ENCODE results near the gene FGD4. TPM values are rescaled to one million over a fixed set of nuclear protein-coding genes. Genes with fewer than 3 reads are reported as not detected.

The FGD4 gene
- total RNA-seq, 1 experiment from 2014 or later: 4.2 TPM

DNA sequence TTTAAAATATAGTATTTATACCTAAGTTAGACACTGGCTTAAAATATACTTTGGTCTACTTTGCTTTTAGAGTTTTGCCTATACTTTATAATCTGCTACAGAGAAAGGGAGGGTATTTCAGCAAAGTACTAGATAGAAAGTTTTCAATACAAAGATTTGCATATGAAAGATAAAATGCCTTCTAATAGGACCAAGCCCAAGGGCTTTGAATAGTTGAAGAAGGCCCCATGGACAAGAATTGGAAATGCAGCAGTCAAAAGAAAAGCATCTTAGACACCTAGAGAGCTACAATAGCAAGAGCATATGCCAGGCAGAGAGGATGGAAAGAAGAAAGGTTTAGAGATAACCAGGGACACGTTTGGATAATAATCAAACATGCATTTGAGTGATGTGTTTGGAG is 196.7 kb downstream of the FGD4 start:
- no peak for DNase-seq (ENCODE audit: extremely low read depth, low read depth)

DNA sequence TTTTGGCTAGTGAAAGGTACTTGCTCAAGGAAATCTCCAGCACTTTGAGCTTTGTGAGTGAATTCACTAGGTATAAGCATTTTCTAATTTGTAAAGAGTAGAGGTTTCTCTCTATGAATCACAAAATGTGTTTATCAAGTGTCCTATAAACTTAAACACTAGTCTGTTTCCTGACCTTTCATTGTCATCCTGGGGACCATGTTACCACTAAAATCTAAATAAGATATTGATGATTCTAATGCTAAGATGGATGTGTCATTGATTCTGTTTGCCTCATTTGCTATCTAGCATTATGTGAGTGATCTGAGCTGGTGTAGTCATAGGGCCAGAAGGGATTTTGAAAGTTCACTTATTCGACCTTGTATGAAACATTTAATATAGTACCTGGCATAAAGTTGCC is 199.3 kb downstream of the FGD4 start:
- no peak for DNase-seq (ENCODE audit: extremely low read depth, low read depth)

DNA sequence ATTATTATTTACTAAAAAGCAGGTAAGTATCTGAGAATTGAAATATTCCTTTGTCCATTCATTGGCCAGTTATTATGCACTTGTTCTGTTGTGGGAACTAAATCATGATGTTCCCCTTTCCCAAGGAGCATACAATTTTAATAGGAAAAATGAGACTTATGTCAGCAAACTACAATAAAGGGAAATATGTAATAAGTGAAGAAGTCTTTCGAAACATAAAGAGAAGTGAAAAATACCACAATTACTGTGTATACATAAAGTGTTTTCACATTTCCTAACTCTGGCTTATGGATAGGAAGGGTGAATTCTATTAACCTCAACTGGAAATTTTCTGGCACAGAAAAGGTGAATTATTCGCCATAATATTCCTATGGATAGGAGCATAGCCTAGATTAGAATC is 201.3 kb downstream of the FGD4 start:
- DNase-seq (ENCODE audit: extremely low read depth, low read depth): no peak

DNA sequence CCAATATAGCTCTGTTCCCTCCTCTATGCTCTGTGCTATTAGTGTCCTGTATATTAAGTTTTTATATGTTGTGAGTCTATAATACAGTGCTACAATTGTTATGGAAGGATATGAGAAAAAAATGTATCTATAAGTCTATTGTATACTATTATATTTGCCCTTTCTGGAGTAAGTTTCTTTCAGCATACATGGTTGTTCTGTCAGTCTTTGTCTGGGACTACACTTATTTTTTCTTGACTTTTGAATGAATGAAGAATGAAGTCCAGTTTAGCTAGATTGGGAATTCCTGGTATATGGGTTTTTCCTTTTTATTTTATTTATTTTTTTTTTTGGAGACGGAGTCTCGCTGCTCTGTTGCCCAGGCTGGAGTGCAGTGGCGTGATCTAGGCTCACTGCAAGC is 203.7 kb downstream of the FGD4 start:
- DNase-seq (ENCODE audit: extremely low read depth, low read depth): no peak

DNA sequence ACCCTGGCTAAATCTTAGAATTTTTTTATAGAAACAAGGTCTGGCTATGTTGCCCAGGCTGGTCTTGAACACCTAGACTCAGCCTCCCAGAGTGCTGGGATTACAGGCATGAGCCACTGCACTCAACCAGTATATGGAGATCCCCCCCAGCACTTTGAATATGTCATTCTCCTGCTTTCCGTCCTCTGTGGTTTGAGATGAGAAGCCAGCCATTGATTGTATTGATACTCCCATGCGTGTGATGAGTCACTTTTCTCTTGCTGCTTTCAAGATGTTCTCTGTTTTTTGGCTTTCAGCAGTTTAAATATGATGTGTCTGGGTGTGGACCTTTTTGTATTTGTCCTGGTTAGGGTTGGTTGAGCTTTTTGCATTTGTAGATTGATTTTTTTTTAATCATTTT is 204.5 kb downstream of the FGD4 start:
- no peak for DNase-seq (ENCODE audit: extremely low read depth, low read depth)

DNA sequence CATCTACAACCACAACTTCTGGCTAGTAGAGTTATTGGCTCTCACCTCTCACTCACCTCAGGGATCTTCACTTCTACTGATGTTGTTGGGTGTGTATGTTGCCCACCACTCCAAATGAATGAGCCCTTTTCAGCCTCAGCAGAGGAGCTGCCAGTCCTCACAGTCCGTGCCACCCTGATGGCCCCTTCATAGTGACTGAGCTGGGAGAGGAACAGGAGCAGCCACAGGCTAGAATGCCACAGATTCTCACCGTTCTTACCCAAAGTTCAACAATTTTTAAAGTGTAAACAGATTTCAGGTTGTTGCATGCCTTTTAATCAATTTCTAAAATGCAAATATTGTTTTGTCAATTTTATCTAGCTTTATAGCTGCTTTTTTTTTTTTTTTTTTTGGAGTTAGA is 205.2 kb downstream of the FGD4 start:
- DNase-seq (ENCODE audit: extremely low read depth, low read depth): no peak

DNA sequence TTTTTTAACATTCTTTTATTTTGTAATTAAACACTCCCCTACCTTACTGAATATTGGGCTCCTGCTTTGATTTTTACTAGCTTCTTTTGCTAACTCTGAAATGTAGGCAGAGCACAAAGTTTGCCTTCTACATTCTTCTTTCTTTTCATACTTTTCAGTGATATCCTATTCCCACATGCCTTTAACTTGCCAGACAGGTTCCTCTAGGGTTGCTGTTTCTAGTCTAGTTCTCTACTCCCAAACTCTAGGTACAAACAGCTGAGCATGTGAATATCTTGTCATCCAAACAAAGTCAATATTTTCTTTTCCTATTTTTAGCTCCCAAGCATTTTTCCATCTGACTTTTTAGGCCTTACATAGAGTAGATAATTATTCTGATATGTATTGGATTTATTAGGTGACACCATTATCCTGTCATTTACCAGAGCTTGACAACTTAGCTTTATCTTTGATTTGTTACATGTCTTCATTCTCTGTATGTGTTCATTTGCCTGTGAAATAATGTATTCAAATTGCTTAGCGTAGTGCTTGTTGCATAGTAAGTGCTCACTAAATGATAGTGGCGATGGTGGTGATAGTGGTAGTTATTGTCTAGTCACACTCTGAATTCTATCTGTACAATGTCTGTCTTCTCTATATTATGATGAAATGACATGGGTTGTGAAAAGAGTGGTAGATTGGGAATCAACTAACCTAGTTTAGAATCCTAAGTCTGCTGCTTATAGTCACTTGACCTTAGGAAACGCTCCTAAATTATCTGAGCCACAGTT is 206.2 kb downstream of the FGD4 start:
- no peak for DNase-seq (ENCODE audit: extremely low read depth, low read depth)

DNA sequence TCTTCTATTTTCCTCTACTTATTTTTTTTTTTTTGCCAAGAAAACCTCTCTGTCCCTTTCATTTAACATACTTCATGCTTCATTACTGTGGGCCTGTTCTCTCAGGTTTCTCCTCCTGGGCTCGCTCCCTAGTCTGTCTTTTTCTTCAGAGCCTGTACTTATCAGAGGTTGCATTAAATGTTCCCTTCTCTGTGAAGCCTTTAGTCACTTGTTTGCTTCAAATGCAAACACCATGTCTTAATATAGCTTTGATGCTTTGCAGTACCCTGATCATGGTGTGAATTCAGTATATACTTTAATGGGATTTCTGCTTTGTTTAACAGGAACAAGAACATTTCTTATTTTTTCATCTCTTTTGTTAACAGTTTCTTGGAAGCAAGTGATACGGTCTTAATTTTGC is 207.1 kb downstream of the FGD4 start:
- no peak for DNase-seq (ENCODE audit: extremely low read depth, low read depth)

DNA sequence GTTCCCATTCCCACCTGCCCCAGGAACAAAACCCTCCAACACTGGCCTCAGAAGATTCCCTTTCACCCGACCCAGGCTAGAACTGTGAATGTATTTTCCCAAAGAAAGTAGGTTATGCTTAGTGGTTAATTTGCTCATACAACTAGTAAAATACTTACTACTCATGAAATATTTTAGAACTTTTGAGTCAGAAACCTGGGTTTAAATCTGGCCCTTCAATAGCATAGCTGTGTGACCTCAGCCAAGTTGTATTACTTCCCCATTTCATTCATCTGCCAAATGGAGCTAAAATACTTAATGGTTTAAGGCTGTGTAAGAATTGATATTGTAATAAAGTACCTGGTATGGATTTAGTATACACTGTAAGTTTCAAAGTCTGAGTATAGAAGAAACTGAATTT is 210.6 kb downstream of the FGD4 start:
- DNase-seq (ENCODE audit: extremely low read depth, low read depth): no peak

DNA sequence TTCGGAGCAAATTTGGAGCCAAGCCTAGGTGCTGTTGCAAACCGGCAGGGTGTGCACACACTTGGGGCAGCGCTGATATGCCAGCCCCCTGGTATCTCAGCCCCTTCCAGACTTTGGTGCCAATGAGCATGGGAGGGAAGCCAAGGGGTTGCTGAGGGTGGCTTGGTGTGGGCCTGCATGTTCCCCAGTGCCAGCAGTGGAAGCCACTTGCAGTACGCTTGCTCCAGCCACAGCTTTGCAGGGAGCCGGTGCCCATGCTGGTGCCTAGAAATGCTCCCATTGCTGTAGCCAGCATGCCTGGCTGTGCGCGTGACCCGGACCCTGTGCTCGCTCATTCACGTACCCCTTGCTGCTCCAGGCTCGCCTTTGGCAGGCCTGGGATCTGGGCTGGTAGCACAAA is 212.6 kb downstream of the FGD4 start:
- no peak for DNase-seq (ENCODE audit: extremely low read depth, low read depth)

DNA sequence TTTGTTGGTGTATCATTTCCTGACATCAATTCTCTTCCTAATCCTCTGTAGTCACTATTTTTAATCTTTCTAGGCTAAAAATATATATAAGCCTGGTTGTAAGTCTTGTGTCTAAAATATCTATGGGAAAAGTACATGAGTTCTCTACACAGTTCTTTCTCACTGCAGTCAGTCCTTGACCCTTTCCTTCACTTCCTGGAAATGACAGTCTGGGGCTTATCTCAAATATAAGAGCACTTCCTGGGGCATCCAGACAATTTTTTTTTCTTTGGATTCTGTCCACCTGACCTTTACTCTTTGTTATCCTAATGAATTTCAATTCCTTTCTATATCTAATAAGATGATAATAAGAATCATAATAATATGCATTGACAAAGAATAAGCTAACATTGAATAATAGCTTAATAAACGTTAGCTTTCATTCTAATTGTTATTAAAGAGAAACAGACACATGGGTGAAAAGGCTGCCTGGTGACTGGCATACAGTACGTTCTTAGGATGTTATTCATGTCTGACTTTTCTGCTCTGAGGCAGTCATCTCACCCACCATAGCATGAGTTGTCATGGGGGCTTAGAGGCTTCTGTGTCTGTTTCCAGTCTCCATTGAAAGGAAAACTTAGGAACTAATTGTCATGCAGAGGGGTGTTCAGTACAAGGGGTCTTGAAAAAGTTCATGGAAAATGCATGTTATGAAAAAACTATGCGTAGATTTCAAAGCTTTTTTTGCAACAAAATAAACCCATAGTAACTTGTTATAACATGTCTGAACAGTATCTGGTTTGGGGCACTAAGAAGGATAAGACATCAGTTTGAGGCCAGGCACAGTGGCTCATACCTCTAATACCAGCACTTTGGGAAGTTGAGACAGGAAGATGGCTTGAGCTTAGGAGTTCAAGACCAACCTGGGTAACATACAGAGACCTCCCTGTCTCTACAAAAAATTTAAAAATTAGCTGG is 213.6 kb downstream of the FGD4 start:
- DNase-seq (ENCODE audit: extremely low read depth, low read depth): no peak

DNA sequence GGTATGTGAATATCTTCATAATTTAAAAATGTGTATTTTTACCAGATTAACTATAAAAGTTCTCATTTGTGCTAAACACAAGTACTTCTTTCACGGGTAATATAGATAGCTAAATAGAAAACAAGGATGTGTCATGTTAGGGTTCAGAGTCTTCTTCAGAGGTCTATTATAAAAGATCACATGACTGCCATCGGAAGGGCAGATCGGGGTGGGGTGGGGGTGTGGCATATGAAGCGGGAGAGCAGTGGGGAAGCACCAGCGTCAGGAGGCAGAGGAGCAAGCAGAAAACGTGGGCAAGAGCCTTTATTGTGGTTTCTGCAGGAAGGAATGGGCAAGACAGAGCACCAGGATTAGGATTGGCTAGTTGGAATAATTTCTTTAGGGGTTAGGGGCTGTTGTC is 216.1 kb downstream of the FGD4 start:
- no peak for DNase-seq (ENCODE audit: extremely low read depth, low read depth)

DNA sequence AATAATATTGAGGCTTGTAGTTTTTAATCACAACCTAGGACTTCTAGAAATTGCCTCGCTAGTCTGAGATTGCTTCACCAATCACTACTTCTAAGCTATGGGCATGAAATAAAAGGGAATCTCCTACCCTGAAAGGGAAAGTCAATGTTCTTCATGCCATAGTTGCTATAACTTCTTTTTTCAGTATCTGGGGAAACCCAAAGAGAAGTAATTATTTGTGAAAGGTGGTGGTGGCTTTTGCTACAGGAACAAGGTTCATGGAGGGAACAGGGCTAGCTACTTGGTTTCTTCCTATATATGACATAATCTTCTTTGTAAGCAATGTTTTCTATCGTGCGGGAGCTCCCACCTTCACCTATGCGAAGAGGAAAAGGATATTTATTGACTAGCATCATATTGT is 218.2 kb downstream of the FGD4 start:
- DNase-seq (ENCODE audit: extremely low read depth, low read depth): no peak

DNA sequence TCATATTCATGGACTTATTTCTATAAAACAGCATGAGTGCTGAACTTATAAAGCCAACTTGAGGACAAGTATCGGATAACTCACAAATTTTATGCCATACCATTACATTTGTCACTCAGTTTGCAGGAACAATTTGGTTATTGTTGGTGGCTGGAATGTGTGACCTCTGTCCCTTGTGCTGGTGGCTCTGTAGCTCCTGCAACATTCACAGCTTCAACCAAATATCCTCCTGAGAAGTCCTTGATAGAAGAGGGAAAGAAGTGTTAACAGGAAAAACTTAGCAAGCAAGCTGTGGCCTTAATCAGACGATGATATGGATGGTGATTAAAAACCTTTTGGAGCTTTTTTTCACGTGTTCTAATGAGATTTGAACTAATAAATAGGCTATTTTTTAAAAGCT is 218.8 kb downstream of the FGD4 start:
- no peak for DNase-seq (ENCODE audit: extremely low read depth, low read depth)

DNA sequence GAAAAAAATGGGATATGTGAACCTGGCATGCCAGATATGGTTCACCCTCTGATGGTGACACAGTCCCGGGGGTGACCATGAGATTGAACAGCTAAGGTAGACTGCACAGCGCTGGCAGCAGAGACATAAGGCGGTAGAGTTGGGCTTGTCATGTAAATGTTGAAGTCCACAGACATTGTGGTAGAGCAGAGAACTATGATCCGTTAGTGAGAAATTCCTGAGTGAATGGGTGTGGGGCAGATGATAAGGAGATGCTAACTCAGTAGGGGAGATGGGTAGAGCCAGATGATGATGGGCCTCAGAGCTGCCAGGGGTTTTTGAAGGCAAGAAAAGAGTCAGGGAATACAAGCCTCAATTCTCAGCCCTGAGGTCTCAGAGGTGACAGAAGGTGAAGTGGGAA is 228.6 kb downstream of the FGD4 start:
- peak; percentile 9 for DNase-seq (ENCODE audit: extremely low read depth, low read depth)

DNA sequence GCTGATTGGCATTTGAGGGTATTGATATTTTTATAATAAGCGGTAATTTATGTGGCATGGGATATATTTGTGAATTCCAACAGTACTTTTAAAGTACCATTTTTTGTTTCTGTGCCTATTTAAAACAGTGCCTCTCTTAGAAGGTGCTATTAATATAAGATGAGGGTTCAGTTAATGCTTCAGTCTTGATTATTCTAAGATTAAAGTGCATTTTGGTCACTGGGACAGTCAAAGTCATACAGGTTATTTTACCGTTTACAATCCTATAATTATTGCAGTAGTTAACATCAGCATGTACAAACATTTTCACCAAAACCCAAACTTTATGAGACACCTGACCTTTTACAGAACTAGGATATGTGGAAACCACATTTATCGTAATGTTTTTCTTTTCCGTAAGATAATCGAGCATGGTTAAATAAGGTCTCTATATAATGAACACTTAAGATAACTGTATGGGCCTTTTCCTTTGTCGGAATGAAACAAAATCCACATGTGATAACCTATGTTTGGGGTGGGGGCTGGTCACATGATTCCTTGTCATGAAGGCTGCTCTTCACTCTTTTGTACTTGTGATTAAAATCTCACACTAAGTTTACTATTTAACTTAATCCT is 242.0 kb downstream of the FGD4 start:
- no peak for DNase-seq (ENCODE audit: extremely low read depth, low read depth)

DNA sequence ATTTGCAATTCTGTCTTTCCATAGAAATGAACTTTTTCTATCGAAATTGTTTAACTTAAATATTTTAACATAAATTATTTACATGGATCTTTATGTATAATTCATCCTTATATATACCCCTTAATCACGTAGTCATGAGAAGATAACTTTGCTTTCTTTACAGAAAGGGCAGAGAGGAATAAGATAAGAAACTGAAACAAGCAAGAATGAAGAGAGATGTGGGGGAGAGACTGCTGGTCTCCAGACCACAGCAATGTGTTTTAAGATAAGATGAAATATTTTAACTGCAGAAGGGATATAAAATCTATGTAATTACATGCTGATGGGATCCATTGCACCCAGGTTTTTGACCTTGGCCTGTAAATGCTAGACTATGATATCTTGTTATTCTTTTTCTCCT is 245.1 kb downstream of the FGD4 start:
- DNase-seq (ENCODE audit: extremely low read depth, low read depth): no peak

DNA sequence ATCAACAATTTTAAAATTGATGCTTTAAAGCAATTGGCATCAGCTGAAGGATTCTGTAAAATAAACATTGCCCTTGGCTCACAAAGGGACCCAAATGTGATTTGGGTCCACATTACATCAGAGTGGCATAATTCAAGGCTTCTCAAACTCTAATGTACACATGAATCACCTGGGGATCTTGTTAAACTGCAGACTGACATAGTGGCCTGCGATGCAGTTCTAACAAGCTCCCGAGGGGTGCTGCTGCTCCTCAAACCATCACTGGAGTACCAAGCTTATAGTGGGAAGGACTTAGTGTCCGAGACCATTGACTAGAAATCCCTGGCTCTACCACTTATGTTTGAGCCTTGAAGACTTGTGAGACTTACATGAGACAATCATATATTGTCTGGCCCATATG is 247.9 kb downstream of the FGD4 start:
- no peak for DNase-seq (ENCODE audit: extremely low read depth, low read depth)

DNA sequence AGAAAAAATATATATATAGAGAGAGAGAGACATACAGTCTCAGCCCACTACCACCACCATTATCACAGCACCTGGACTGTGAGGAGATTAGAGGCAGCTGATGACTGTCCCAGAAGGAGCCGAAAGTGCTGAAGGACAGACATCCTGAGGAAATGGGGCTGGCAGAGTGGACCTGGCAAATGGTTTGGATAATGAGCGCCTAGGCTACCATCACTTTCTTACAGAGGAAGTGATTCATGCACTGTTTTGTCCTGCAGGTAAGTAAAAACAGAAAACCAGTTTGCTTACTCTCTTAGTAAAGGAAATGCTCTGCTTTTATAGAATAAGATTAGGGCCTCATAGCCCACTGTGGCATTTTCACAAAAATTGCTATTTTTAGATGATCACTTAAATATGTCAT is 251.2 kb downstream of the FGD4 start:
- no peak for DNase-seq (ENCODE audit: extremely low read depth, low read depth)

DNA sequence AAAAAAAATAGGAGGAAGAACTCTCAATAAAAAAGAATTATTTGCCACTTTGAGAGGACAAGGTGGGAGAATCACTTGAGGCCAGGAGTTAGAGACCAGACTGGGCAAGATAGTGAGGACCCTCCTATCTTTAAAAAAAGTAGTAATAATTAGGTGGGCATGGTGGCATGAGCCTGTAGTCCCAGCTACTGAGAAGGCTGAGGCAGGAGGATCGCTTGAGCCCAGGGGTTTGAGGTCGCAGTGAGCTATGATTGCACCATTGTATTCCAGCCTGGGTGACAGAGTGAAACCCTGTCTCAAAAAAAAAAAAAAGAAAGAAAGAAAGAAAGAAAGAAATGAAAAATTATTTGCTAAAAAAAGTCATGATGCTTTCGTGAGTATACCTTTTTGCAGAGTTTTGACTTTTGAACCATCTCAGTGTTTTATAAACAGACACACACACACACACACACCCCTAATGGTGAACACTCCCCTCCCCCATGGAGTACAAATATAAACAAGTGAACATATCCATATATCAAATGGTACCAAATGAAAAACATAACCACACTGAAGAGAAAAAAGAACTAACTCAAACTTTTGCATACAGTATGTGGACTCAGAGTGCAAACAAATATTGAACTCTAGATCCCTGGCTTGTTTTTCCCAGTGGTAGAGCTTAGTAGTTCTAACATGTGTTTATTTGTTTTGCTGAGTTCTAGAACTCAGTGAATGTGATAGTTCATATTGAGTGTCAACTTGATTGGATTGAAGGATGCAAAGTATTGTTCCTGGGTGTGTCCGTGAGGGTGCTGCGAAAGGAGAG is 252.0 kb downstream of the FGD4 start:
- DNase-seq (ENCODE audit: extremely low read depth, low read depth): no peak

DNA sequence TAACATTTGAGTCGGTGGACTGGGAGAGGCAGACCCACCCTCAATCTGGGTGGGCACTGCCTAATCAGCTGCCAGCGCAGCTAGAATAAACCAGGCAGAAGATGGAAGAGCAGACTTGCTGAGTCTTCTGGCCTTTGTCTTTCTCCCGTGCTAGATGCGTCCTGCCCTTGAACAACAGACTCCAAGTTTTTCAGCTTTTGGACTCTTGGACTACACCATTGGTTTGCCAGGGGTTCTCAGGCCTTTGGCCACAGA is 252.5 kb downstream of the FGD4 start:
- no peak for DNase-seq (ENCODE audit: extremely low read depth, low read depth)
